ENCODE results near the gene MAGOH.

Gene MAGOH

GRCh38 chr1:53271446-53272090 lies 33.2 kb upstream of the MAGOH start:
- TF ChIP-seq CTCF (IDR thresholded peaks at IDR 0.05; ENCODE audit: insufficient read depth, low read depth, low read length, missing control alignments): no peak
- H3K4me3 ChIP-seq (ENCODE audit: low read depth, low read length): no peak overlapping the region
- DNase-seq (ENCODE audit: low read depth): no peak

DNA sequence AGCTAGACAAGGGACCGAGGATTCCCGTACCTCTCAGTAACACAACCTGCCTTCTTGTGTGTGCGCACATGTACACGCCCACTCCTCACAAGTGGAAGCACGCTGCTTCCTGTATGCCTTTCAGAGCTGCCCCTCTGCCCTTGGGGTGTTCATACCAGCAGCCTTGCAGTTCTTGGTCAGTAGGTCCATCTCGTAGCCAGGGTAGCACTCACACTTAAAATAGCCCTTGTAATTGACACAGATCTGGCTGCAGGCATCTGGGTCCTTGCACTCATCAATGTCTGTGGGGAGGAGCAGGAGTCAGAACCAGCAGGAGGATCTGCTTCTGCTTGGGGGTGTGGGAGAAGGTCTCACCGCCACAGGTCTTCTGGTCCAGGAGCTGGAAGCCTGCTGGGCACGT lies 32.6 kb upstream of the MAGOH start:
- TF ChIP-seq CTCF (IDR thresholded peaks at IDR 0.05; ENCODE audit: insufficient read depth, low read depth, low read length, missing control alignments): no peak
- no peak overlapping the region for H3K4me3 ChIP-seq (ENCODE audit: low read depth, low read length)
- no peak for DNase-seq (ENCODE audit: low read depth)

DNA sequence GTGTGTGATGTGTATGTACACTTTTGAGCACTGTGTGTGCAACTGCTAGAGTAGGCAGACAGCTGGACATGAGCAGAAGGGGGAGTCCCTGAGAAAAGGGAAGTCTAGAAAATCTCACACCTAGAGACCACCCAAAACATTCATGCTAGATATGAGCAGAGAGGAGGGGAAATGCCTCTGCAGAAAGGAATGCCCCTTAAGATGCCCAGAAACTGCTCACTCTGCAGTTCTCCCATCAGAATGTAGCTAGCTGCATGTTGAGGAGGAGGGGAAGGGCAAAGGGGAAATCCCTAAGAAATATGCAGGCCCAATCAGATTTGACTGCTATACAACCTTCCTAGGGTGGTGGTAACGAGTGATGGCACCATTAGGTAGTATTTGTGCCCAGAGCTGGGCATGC lies 31.8 kb upstream of the MAGOH start:
- H3K4me3 ChIP-seq (ENCODE audit: low read depth, low read length): no peak overlapping the region
- DNase-seq (ENCODE audit: low read depth): peak; percentile 20
- TF ChIP-seq CTCF (IDR thresholded peaks at IDR 0.05; ENCODE audit: insufficient read depth, low read depth, low read length, missing control alignments): no peak

DNA sequence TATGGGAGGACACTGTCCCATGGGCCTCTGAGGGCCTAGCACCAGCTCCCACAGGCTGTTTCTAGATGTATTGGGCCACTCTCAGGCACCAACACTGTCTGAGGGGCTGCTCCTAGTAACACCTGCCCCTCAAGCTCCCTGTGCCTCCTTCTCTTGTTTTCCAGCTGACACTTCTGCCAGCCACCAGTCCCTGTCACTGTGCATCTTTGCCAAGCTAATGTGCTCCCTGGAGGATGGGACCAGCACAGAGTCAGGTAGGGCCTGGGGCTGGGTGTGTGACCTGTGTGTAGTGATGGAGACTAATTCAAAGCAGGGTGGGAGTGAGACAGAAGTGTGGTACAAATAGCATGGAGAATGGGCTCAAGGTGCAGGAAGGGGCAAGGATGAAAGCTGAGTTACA lies 29.4 kb upstream of the MAGOH start:
- H3K4me3 ChIP-seq (ENCODE audit: low read depth, low read length): no peak overlapping the region
- DNase-seq (ENCODE audit: low read depth): no peak
- no peak for TF ChIP-seq CTCF (IDR thresholded peaks at IDR 0.05; ENCODE audit: insufficient read depth, low read depth, low read length, missing control alignments)

DNA sequence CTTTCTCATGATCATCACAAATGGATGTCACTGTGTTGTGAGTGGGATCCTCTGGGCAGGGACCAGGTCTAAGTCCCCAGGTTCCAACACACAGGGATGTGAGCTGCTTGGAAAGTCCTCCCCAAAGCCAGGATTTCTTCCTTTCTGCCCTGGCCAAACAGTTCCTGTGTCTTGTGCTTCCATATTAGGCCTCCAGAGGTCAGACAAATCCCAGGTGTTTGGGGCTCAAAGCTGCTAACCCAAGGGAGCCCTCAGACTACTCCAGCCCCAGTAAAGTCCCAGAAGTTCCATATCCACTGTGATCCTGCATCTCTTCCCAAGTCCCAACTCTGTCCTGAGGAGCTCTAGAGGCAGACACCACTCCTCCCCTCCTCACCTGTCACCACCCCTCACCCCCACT lies 27.7 kb upstream of the MAGOH start:
- no peak overlapping the region for H3K4me3 ChIP-seq (ENCODE audit: low read depth, low read length)
- TF ChIP-seq CTCF (IDR thresholded peaks at IDR 0.05; ENCODE audit: insufficient read depth, low read depth, low read length, missing control alignments): no peak
- no peak for DNase-seq (ENCODE audit: low read depth)

DNA sequence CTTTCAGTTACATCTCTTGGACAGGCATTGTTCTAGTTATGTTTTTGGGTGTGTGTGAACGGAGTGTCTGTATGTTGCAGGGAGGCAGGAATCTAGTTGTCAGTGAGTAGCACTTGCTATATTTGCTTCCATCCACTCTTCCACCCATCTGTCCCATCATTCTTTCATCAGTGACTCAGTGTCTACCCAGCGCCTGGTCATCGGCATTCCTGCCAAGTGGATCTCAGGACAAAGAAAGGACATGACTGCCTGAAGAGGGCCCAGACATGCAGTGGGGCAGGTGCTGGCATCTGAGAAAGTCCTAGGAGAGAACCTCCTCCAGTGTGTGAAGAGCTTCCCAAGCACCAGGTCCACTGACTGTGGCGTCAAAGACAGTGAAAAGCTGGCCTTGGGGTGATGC lies 27.3 kb upstream of the MAGOH start:
- no peak overlapping the region for H3K4me3 ChIP-seq (ENCODE audit: low read depth, low read length)
- DNase-seq (ENCODE audit: low read depth): no peak
- no peak for TF ChIP-seq CTCF (IDR thresholded peaks at IDR 0.05; ENCODE audit: insufficient read depth, low read depth, low read length, missing control alignments)

- no peak for TF ChIP-seq CTCF (IDR thresholded peaks at IDR 0.05; ENCODE audit: insufficient read depth, low read depth, low read length, missing control alignments)
- H3K4me3 ChIP-seq (ENCODE audit: low read depth, low read length): no peak overlapping the region
Measured at GRCh38 chr1:53264048-53264447, 25.7 kb upstream of the MAGOH start.

More at GRCh38 chr1:53264048-53264447, 25.7 kb upstream of the MAGOH start:
- no peak for DNase-seq (ENCODE audit: low read depth)

Data from GM12865 (cell line).